HCT116 (cell line): ENCODE measurements around the gene PLCD3. TPM values are rescaled to one million over a fixed set of nuclear protein-coding genes. Genes with fewer than 3 reads are reported as not detected.

Experiments
- ATAC-seq: fragments of 200-7000 bp; cut with Tn5 transposase; 2 replicates; pipeline ENCODE4 v1.9.1; 2020; ENCODE audit warnings: mild to moderate bottlenecking, moderate library complexity
- BruUV-seq: library from RNA; stranded (reverse); fragments of 400-500 nt; replicated peaks from 2 replicates; lab custom pipeline; 2021; lab: Mats Ljungman, UMichigan
- CTCF ChIA-PET: fragments of 300-600 bp; sonication (Branson Sonifier 250); formaldehyde crosslinking; loops from one replicate; lab custom pipeline; 2021; ENCODE audit warnings: antibody characterized with exemption; lab: Charles Lee
- POLR2A ChIA-PET: fragments of 300-600, 350-600 bp; sonication (Branson Sonifier 250); formaldehyde crosslinking; loops from one replicate; lab custom pipeline; 2021; ENCODE audit warnings: antibody characterized with exemption; lab: Charles Lee
- RAD21 ChIA-PET, 2 experiments: fragments of 300-600 bp; sonication (Branson Sonifier 250); formaldehyde crosslinking; loops; one replicate each; lab custom pipeline; 2023; ENCODE audit warnings: low total read pairs in 2 of 2; ENCODE audit not compliant: uncharacterized antibody in 2 of 2, unreplicated experiment in 2 of 2, low non-redundant PET in 1 of 2; lab: Charles Lee
- DNase-seq: peaks from one replicate; pipeline ENCODE4 v3.0.0-alpha.2; 2010; ENCODE audit warnings: low read depth, low spot score
- H2AFZ ChIP-seq: fragments of 200-600 bp; shearing (Covaris generic), sonication (generic); 2 replicates; pipeline ENCODE4 v1.6.1; 2017; ENCODE audit warnings: low read depth, mixed run types, mixed read lengths, antibody characterized with exemption, low read length; ENCODE audit not compliant: poor library complexity, severe bottlenecking
- H3K27ac ChIP-seq: 2 replicates; pipeline ENCODE4 v1.5.1; 2012; ENCODE audit warnings: low read depth, low read length
- H3K27me3 ChIP-seq: fragments of 200-600 bp; sonication (generic); 2 replicates; pipeline ENCODE4 v1.6.1; 2016; ENCODE audit warnings: mixed run types, low read length, mixed read lengths; ENCODE audit not compliant: insufficient read depth
- H3K36me3 ChIP-seq, 2 experiments: fragments of 200-500 bp in 1 of 2; fragments of 200-600 bp in 1 of 2; sonication (Bioruptor generic) in 1 of 2; sonication (generic) in 1 of 2; 2 replicates each; pipeline versions ENCODE4 v1.5.1 to v1.6.1; 2014 to 2016; ENCODE audit warnings: low read length in 2 of 2, inconsistent platforms in 1 of 2, mixed read lengths in 1 of 2, mixed run types in 1 of 2; ENCODE audit not compliant: insufficient read depth in 2 of 2, control insufficient read depth in 1 of 2
- H3K4me1 ChIP-seq, 2 experiments: fragments of 200-600 bp in 1 of 2; sonication (generic) in 1 of 2; 2 replicates each; pipeline versions ENCODE4 v1.5.1 to v1.6.1; 2012 to 2017; ENCODE audit warnings: low read length in 2 of 2, inconsistent platforms in 1 of 2, mild to moderate bottlenecking in 1 of 2, mixed read lengths in 1 of 2, mixed run types in 1 of 2, moderate library complexity in 1 of 2; ENCODE audit not compliant: insufficient read depth in 2 of 2, control insufficient read depth in 1 of 2
- H3K4me2 ChIP-seq: fragments of 200-600 bp; sonication (generic); 2 replicates; pipeline ENCODE4 v1.6.1; 2017; ENCODE audit warnings: mixed run types, low read length, mixed read lengths
- H3K4me3 ChIP-seq, 2 experiments: fragments of 200-600 bp in 1 of 2; sonication (generic) in 1 of 2; replicated peaks in 1 of 2; 2 replicates each; pipeline ENCODE4 v1.5.1; 2011 to 2016; ENCODE audit warnings: low read length in 2 of 2, control low read depth in 1 of 2, low read depth in 1 of 2, mild to moderate bottlenecking in 1 of 2, mixed read lengths in 1 of 2, mixed run types in 1 of 2
- H3K79me2 ChIP-seq: fragments of 200-600 bp; sonication (generic); 2 replicates; pipeline ENCODE4 v1.6.1; 2017; ENCODE audit warnings: mild to moderate bottlenecking, mixed run types, low read length, moderate library complexity, mixed read lengths; ENCODE audit not compliant: insufficient read depth
- H3K9ac ChIP-seq: fragments of 200-600 bp; sonication (generic); 2 replicates; pipeline ENCODE4 v1.6.1; 2016; ENCODE audit warnings: low read length, mixed read lengths
- H3K9me2 ChIP-seq: fragments of 200-600 bp; sonication (generic), shearing (Covaris generic); 2 replicates; pipeline ENCODE4 v1.6.1; 2017; ENCODE audit warnings: mixed run types, mild to moderate bottlenecking, moderate library complexity; ENCODE audit not compliant: insufficient read depth
- H3K9me3 ChIP-seq, 2 experiments: fragments of 200-500 bp in 1 of 2; fragments of 200-600 bp in 1 of 2; sonication (Bioruptor generic) in 1 of 2; sonication (generic) in 1 of 2; 2 replicates each; pipeline ENCODE4 v1.6.1; 2014 to 2017; ENCODE audit warnings: low read length in 2 of 2, mixed read lengths in 2 of 2, inconsistent platforms in 1 of 2, low read depth in 1 of 2, mild to moderate bottlenecking in 1 of 2, mixed run types in 1 of 2, moderate library complexity in 1 of 2; ENCODE audit not compliant: control insufficient read depth in 1 of 2, insufficient read depth in 1 of 2
- H4K20me1 ChIP-seq: fragments of 200-600 bp; sonication (generic), shearing (Covaris generic); 2 replicates; pipeline ENCODE4 v1.6.1; 2017; ENCODE audit warnings: mixed run types, mild to moderate bottlenecking, moderate library complexity; ENCODE audit not compliant: insufficient read depth
- ELF1 ChIP-seq: IDR thresholded peaks from 2 replicates; pipeline ENCODE4 v1.6.1; 2012; ENCODE audit warnings: low read depth, borderline replicate concordance
- EZH2 ChIP-seq: fragments of 200-600 bp; sonication (generic); IDR thresholded peaks from 2 replicates; pipeline ENCODE4 v1.6.1; 2017; ENCODE audit warnings: antibody characterized with exemption, mixed run types
- POLR2AphosphoS5 ChIP-seq: IDR thresholded peaks from 2 replicates; pipeline ENCODE4 v1.6.1; 2011; ENCODE audit warnings: mild to moderate bottlenecking, low read depth, low read length, moderate library complexity
- RAD21 ChIP-seq: IDR thresholded peaks from 2 replicates; pipeline ENCODE4 v1.6.1; 2012; ENCODE audit warnings: low read depth, mild to moderate bottlenecking
- SIN3A ChIP-seq: IDR thresholded peaks from 2 replicates; pipeline ENCODE4 v1.6.1; 2012; ENCODE audit warnings: low read depth
- SP1 ChIP-seq: IDR thresholded peaks from 2 replicates; pipeline ENCODE4 v1.6.1; 2012; ENCODE audit warnings: low read depth
- SRF ChIP-seq: IDR thresholded peaks from 2 replicates; pipeline ENCODE4 v1.6.1; 2012; ENCODE audit warnings: low read depth
- intact Hi-C: fragments of 100-400 bp; cut with micrococcal nuclease; formaldehyde crosslinking; loops from 2 replicates; pipeline ENCODE4 v1.10.0; 2022
- total RNA-seq: library from RNA; stranded (reverse); gene quantifications from one replicate; pipeline ENCODE4 v1.2.1, GENCODE V29; 2021; ENCODE audit not compliant: unreplicated experiment
- TF ChIP-seq, protein P1 (sequence below): IDR thresholded peaks from 2 replicates; pipeline ENCODE4 v1.6.1; 2012
- TF ChIP-seq, protein P2 (sequence below): IDR thresholded peaks from 2 replicates; pipeline ENCODE4 v1.6.1; 2012; ENCODE audit warnings: low read depth

The PLCD3 gene
- total RNA-seq, 1 experiment from 2014 or later = 197 TPM

- no peaks in the 10 kb centered on the region; the same call in 1 of the 2 replicates for H4K20me1 ChIP-seq
- no peaks in the 10 kb centered on the region for H3K9me2 ChIP-seq
- H3K36me3 ChIP-seq = peaks cover 4 to 26% of the 10 kb centered on the region in 2 experiments; a peak in 2 of 4 replicates
- CTCF ChIA-PET = no interaction called here
- no peak for DNase-seq
- H3K4me1 ChIP-seq = peaks cover 0 to 13% of the 10 kb centered on the region in 2 experiments; a peak in 3 of 4 replicates
- peaks cover 88% of the 10 kb centered on the region for H3K79me2 ChIP-seq
- no peaks in the 10 kb centered on the region for H3K9me3 ChIP-seq
- POLR2A ChIA-PET = no interaction called here
- no TSS peak for BruUV-seq
- no peak overlapping the region for H3K9ac ChIP-seq
- no peak overlapping the region for H3K27ac ChIP-seq
- TF ChIP-seq, protein P1, sequence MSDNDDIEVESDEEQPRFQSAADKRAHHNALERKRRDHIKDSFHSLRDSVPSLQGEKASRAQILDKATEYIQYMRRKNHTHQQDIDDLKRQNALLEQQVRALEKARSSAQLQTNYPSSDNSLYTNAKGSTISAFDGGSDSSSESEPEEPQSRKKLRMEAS = no peak
- TF ChIP-seq RAD21 (no peak), EZH2 (no peak), SP1 (no peak), SRF (no peak), ELF1 (no peak), SIN3A (no peak), POLR2AphosphoS5 (no peak)
- TF ChIP-seq, protein P2, sequence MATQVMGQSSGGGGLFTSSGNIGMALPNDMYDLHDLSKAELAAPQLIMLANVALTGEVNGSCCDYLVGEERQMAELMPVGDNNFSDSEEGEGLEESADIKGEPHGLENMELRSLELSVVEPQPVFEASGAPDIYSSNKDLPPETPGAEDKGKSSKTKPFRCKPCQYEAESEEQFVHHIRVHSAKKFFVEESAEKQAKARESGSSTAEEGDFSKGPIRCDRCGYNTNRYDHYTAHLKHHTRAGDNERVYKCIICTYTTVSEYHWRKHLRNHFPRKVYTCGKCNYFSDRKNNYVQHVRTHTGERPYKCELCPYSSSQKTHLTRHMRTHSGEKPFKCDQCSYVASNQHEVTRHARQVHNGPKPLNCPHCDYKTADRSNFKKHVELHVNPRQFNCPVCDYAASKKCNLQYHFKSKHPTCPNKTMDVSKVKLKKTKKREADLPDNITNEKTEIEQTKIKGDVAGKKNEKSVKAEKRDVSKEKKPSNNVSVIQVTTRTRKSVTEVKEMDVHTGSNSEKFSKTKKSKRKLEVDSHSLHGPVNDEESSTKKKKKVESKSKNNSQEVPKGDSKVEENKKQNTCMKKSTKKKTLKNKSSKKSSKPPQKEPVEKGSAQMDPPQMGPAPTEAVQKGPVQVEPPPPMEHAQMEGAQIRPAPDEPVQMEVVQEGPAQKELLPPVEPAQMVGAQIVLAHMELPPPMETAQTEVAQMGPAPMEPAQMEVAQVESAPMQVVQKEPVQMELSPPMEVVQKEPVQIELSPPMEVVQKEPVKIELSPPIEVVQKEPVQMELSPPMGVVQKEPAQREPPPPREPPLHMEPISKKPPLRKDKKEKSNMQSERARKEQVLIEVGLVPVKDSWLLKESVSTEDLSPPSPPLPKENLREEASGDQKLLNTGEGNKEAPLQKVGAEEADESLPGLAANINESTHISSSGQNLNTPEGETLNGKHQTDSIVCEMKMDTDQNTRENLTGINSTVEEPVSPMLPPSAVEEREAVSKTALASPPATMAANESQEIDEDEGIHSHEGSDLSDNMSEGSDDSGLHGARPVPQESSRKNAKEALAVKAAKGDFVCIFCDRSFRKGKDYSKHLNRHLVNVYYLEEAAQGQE = no peak
- RAD21 ChIA-PET = no interaction called here
- intact Hi-C loops = no loop called here
- no peaks in the 10 kb centered on the region for H3K27me3 ChIP-seq
- no peak overlapping the region for H2AFZ ChIP-seq
- no peak for ATAC-seq
- H3K4me2 ChIP-seq = no peak overlapping the region
- H3K4me3 ChIP-seq = no peak overlapping the region
Observed at GRCh38 chr17:45077643-45078042, 54.7 kb downstream of the PLCD3 start.
